K562 (cell line): Measurements from ENCODE around the gene TRANK1. TPM values are rescaled to one million over a fixed set of nuclear protein-coding genes. Genes with fewer than 3 reads are reported as not detected.
A peak's percentile ranks its signal among the peaks of the same experiment; 100 is the strongest.

Experiments
- ATAC-seq: fragments of 200-7000 bp; cut with Tn5 transposase; 3 replicates; pipeline ENCODE4 v1.9.1; 2020; ENCODE audit warnings: moderate library complexity
- BruUV-seq: library from RNA; stranded (reverse); fragments of 400-500 nt; replicated peaks from 2 replicates; lab custom pipeline; 2021; lab: Mats Ljungman, UMichigan
- CTCF ChIA-PET: fragments of 300-600 bp; formaldehyde crosslinking; extraction: SDS; loops from one replicate; lab custom pipeline; 2021; ENCODE audit warnings: low intra/inter-chr PET ratio; lab: Yijun Ruan, JAX
- POLR2A ChIA-PET: fragments of 300-600, 350-650 bp; sonication (Branson Sonifier 250); formaldehyde crosslinking; extraction: SDS; loops from one replicate; lab custom pipeline; 2021; ENCODE audit warnings: antibody characterized with exemption, inconsistent platforms; lab: Yijun Ruan, JAX
- DNase-seq, 4 experiments: peaks; one replicate each; pipeline versions ENCODE4 v3.0.0 to v3.0.0-alpha.2; 2011 to 2018; ENCODE audit warnings: low spot score in 3 of 4, mixed read lengths in 3 of 4; ENCODE audit errors: extremely low read depth in 1 of 4
- FAIRE-seq: peaks from 2 replicates; lab custom pipeline; 2011; peaks lifted over from hg19 to GRCh38; lab: Jason Lieb, UNC
- H2AFZ ChIP-seq: 2 replicates; pipeline ENCODE4 v1.6.0; 2011; ENCODE audit warnings: low read depth, low read length, control low read depth, inconsistent platforms
- H3K27ac ChIP-seq: fragments of 200-600 bp; 3 replicates; pipeline ENCODE4 v1.8.0; 2011; ENCODE audit warnings: low read depth, mild to moderate bottlenecking, control low read depth, inconsistent platforms, low read length, moderate library complexity, mixed read lengths; ENCODE audit errors: extremely low read depth
- H3K27me3 ChIP-seq, 2 experiments: fragments of 300-600 bp in 1 of 2; 2 replicates in 1 of 2; 3 replicates in 1 of 2; pipeline versions ENCODE4 v1.6.0 to v1.8.0; 2011; ENCODE audit warnings: inconsistent platforms in 2 of 2, low read length in 2 of 2, mild to moderate bottlenecking in 1 of 2, mixed read lengths in 1 of 2, moderate library complexity in 1 of 2; ENCODE audit not compliant: control insufficient read depth in 2 of 2, insufficient read depth in 2 of 2
- H3K36me3 ChIP-seq: fragments of 300-600 bp; 3 replicates; pipeline ENCODE4 v1.8.0; 2011; ENCODE audit warnings: mild to moderate bottlenecking, low read length, inconsistent platforms; ENCODE audit not compliant: control insufficient read depth, insufficient read depth
- H3K4me1 ChIP-seq, 2 experiments: fragments of 200-600 bp in 1 of 2; replicated peaks in 1 of 2; 2 replicates in 1 of 2; 3 replicates in 1 of 2; pipeline versions ENCODE4 v1.5.1 to v1.8.0; 2011; ENCODE audit warnings: inconsistent platforms in 2 of 2, low read length in 2 of 2, mild to moderate bottlenecking in 1 of 2, mixed read lengths in 1 of 2, moderate library complexity in 1 of 2; ENCODE audit not compliant: control insufficient read depth in 2 of 2, insufficient read depth in 2 of 2
- H3K4me2 ChIP-seq: 2 replicates; pipeline ENCODE4 v1.6.1; 2011; ENCODE audit warnings: low read length, control low read depth, inconsistent platforms, mixed read lengths; ENCODE audit not compliant: insufficient read depth
- H3K4me3 ChIP-seq: fragments of 200-600 bp; sonication (generic), shearing (Covaris generic); 2 replicates; pipeline ENCODE4 v1.5.1; 2016; ENCODE audit warnings: control low read depth, inconsistent platforms
- H3K79me2 ChIP-seq: fragments of 200-600 bp; 3 replicates; pipeline ENCODE4 v1.8.0; 2011; ENCODE audit warnings: low read length, inconsistent platforms; ENCODE audit not compliant: control insufficient read depth, insufficient read depth
- H3K9ac ChIP-seq, 2 experiments: 2 replicates each; pipeline versions ENCODE4 v1.6.0 to v1.6.1; 2011; ENCODE audit warnings: low read depth in 2 of 2, low read length in 2 of 2, control low read depth in 1 of 2, inconsistent platforms in 1 of 2, mild to moderate bottlenecking in 1 of 2, mixed read lengths in 1 of 2; ENCODE audit not compliant: insufficient read depth in 1 of 2
- H3K9me1 ChIP-seq: one replicate; pipeline ENCODE4 v1.6.0; 2011; ENCODE audit warnings: inconsistent platforms, mild to moderate bottlenecking, low read length, moderate library complexity; ENCODE audit not compliant: control insufficient read depth, insufficient read depth
- H3K9me3 ChIP-seq: replicated peaks from 2 replicates; pipeline ENCODE4 v1.5.1; 2011; ENCODE audit warnings: low read depth, low read length, inconsistent platforms; ENCODE audit not compliant: control insufficient read depth, insufficient read depth
- H4K20me1 ChIP-seq: replicated peaks from 2 replicates; pipeline ENCODE4 v1.6.1; 2011; ENCODE audit warnings: low read length, inconsistent platforms, mixed read lengths; ENCODE audit not compliant: control insufficient read depth, insufficient read depth
- BMI1 ChIP-seq: fragments of 150-350 bp; IDR thresholded peaks from 2 replicates; pipeline ENCODE4 v1.6.1; 2014; ENCODE audit warnings: low read length
- CCNT2 ChIP-seq: IDR thresholded peaks from 2 replicates; pipeline ENCODE4 v1.6.1; 2011; ENCODE audit warnings: borderline replicate concordance, low read depth, mild to moderate bottlenecking, moderate library complexity, mixed read lengths, low read length; ENCODE audit not compliant: insufficient read length; ENCODE audit errors: extremely low read depth
- DMBX1 ChIP-seq: fragments of 250-450 bp; sonication (Bioruptor Pico); IDR thresholded peaks from 2 replicates; pipeline ENCODE4 v1.8.0; 2022; ENCODE audit warnings: inconsistent platforms, mild to moderate bottlenecking, moderate library complexity, borderline replicate concordance
- FOXK2 ChIP-seq, 2 experiments: fragments of 450-650 bp; IDR thresholded peaks in 1 of 2; conservative IDR thresholded peaks in 1 of 2; 2 replicates each; pipeline ENCODE4 v1.6.1; 2016; ENCODE audit warnings: low read depth in 2 of 2, mild to moderate bottlenecking in 1 of 2
- KLF16 ChIP-seq: IDR thresholded peaks from 2 replicates; pipeline ENCODE4 v1.6.1; 2016; ENCODE audit warnings: antibody characterized with exemption
- NBN ChIP-seq: fragments of 450-650 bp; IDR thresholded peaks from 2 replicates; pipeline ENCODE4 v1.6.1; 2016; ENCODE audit warnings: low read depth, mild to moderate bottlenecking
- PTTG1 ChIP-seq: fragments of 450-650 bp; IDR thresholded peaks from 2 replicates; pipeline ENCODE4 v1.6.1; 2016; ENCODE audit warnings: low read depth, mild to moderate bottlenecking, missing genetic modification characterization, missing compliant biosample characterization
- SMARCA5 ChIP-seq: fragments of 450-650 bp; IDR thresholded peaks from 2 replicates; pipeline ENCODE4 v1.6.1; 2016
- ZNF24 ChIP-seq: fragments of 450-650 bp; IDR thresholded peaks from 2 replicates; pipeline ENCODE4 v1.6.1; 2016
- WGBS: fragments of 100-300 bp; shearing (Covaris generic); methylation state at CpG from one replicate; pipeline ENCODE4 v1.1.6; 2016; ENCODE audit warnings: low coverage, mixed read lengths; ENCODE audit not compliant: insufficient coverage; ENCODE audit errors: missing lambda C conversion rate; 5-methylcytosine and 5-hydroxymethylcytosine counted together
- in situ Hi-C: fragments of 300-500 bp; cut with MboI; formaldehyde crosslinking; loops from 4 replicates; pipeline ENCODE4 v1.15.0; 2018; ENCODE audit warnings: inconsistent platforms, mixed read lengths
- intact Hi-C: fragments of 100-400 bp; cut with micrococcal nuclease; formaldehyde crosslinking; loops from 2 replicates; pipeline ENCODE4 v1.14.2; 2022
- polyA plus RNA-seq, 8 experiments: library from polyadenylated mRNA; depleted of rRNA in 4 of 8; stranded (reverse) in 5 of 8; unstranded in 3 of 8; fragments of >200 nt; fragmentation: Nextera tagmentation in 2 of 8; fragmentation: Illumina TruSeq in 1 of 8; extraction: Ambion mirVana in 2 of 8; extraction: Trizol in 1 of 8; gene quantifications; 2 replicates each; pipeline versions ENCODE4 v1.2.1 to v1.2.3, GENCODE V29; 2011 to 2014; ENCODE audit warnings: inconsistent platforms in 1 of 8, missing spikeins in 1 of 8
- total RNA-seq, 7 experiments: library from RNA; depleted of rRNA in 6 of 7; stranded (reverse); fragments of >200 nt in 6 of 7; fragmentation: Illumina TruSeq in 2 of 7; extraction: Trizol in 2 of 7; gene quantifications; 2 replicates each; pipeline versions ENCODE4 v1.2.1 to v1.2.3, GENCODE V29; 2011 to 2021; ENCODE audit warnings: low replicate concordance in 1 of 7
- TF ChIP-seq, protein P1 (sequence below): fragments of 250-450 bp; sonication (Bioruptor Pico); IDR thresholded peaks from 2 replicates; pipeline ENCODE4 v1.8.0; 2021; ENCODE audit warnings: borderline replicate concordance, mild to moderate bottlenecking, moderate library complexity; ENCODE audit not compliant: poor library complexity, severe bottlenecking
- TF ChIP-seq, protein P2 (sequence below): fragments of 450-650 bp; IDR thresholded peaks from 2 replicates; pipeline ENCODE4 v1.6.1; 2018; ENCODE audit warnings: mild to moderate bottlenecking, low read depth; ENCODE audit not compliant: partially characterized antibody
- TF ChIP-seq, protein P3 (sequence below): IDR thresholded peaks from 2 replicates; pipeline ENCODE4 v1.6.1; 2016; ENCODE audit warnings: missing genetic modification characterization, missing compliant biosample characterization
- TF ChIP-seq, protein P4 (sequence below), 2 experiments: IDR thresholded peaks in 1 of 2; conservative IDR thresholded peaks in 1 of 2; 2 replicates each; pipeline ENCODE4 v1.6.1; 2016; ENCODE audit warnings: low read depth in 2 of 2, mild to moderate bottlenecking in 1 of 2, missing compliant biosample characterization in 1 of 2, missing genetic modification characterization in 1 of 2, moderate library complexity in 1 of 2

TRANK1 gene
- total and polyA plus RNA-seq, 9 of the 15 experiments (the other 6 are each of a cell fraction or from before 2014, with no cell fraction given) = 0.41 to 5.3 (median 2.1) TPM

DNA sequence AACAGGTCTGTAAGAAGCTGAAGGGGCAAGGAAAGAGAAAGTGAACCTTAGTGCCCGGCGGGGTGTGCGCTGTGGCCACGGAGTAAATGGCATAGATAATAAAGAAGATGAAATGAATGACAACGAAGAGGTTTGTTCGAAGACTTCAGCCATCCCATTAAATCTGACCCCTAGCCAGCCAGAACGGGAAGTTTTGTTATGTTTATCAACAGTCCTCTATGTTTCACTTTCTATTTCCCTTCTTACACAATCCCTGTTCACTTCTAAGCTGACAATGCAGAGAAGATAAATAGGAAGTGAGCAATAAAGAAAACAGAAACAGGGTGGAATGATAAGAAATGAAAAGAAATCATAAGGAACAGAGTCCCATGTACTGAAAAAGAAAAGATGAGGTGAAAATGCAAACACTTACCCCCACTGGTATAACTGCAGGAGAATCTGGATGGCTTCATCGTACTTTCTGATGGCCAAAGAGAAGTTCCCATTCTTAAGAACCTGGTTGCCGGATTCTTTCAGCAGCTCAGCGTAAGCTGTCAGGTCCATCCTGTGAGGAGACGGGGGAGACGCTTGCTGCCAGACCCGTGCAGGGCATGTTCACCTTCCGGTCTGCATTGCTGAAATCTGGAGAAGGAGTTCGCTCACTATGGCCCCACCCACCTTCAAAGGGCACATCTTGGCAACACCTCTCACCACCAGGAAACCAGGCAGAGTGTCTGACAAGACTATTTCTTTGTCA is 36.8 kb downstream of the TRANK1 start:
- no peaks in the 10 kb centered on the region for H3K27me3 ChIP-seq
- no peaks in the 10 kb centered on the region for H3K36me3 ChIP-seq
- peak overlapping the region; percentile 38; the same call in 2 of the 3 replicates for H3K27ac ChIP-seq
- no peaks in the 10 kb centered on the region for H4K20me1 ChIP-seq
- ChIA-PET CTCF (interaction anchor here (0.6 to 0.9 kb wide), 3 partner anchors 35 to 52 kb away, joined by 3 to 4 read pairs (median 3); no protein-coding TSS in a partner anchor), POLR2A (interaction anchor here (0.6 to 1.9 kb wide), 6 partner anchors 14 to 1397 kb away, joined by 3 to 10 read pairs (median 4); partner anchors contain the start of genes EPM2AIP1 and MLH1)
- no peaks in the 10 kb centered on the region for H3K79me2 ChIP-seq
- H3K9me3 ChIP-seq = no peaks in the 10 kb centered on the region
- peak; percentile 23 for FAIRE-seq
- ATAC-seq = peak; percentile 60
- no peaks in the 10 kb centered on the region for H3K9me1 ChIP-seq
- in situ Hi-C loops = no loop called here
- peak overlapping the region; percentile 27 for H3K4me3 ChIP-seq
- peak overlapping the region; percentile 57 to 88 for H3K9ac ChIP-seq
- H2AFZ ChIP-seq = peak overlapping the region; percentile 91
- BruUV-seq = TSS peak; percentile 60
- WGBS = 11% methylated on average over 15 of the region's 15 CpGs
- peak overlapping the region; percentile 85 for H3K4me2 ChIP-seq
- H3K4me1 ChIP-seq = peaks cover 30 to 40% of the 10 kb centered on the region in 2 experiments
- intact Hi-C loops = loop anchor here (1.0 kb wide), 1 partner anchor 50 kb away; no protein-coding TSS in a partner anchor
- peak in 3 of 4 experiments; percentile 32 to 54 (median 49) for DNase-seq
- no peak for TF ChIP-seq KLF16
- 0 out of 2 replicates have a peak, but pooled peaks have one; percentile 30 for TF ChIP-seq PTTG1 (tag)
- TF ChIP-seq DMBX1 = 0 out of 2 replicates have a peak, but pooled peaks have one; percentile 47
- TF ChIP-seq ZNF24 = peak; percentile 71; the same call in 1 of the 2 replicates
- peak; percentile 97 to 99 for TF ChIP-seq FOXK2 (conservative IDR thresholded peaks at IDR 0.05 in 1 of 2, IDR thresholded peaks at IDR 0.05 in 1 of 2; ENCODE audit: low read depth in 2 of 2)
- TF ChIP-seq, protein P1, sequence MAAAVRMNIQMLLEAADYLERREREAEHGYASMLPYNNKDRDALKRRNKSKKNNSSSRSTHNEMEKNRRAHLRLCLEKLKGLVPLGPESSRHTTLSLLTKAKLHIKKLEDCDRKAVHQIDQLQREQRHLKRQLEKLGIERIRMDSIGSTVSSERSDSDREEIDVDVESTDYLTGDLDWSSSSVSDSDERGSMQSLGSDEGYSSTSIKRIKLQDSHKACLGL = no peak
- TF ChIP-seq SMARCA5 = no peak; the same call in 1 of the 2 replicates
- peak; percentile 83; the same call in 1 of the 2 replicates for TF ChIP-seq NBN
- TF ChIP-seq, protein P2, sequence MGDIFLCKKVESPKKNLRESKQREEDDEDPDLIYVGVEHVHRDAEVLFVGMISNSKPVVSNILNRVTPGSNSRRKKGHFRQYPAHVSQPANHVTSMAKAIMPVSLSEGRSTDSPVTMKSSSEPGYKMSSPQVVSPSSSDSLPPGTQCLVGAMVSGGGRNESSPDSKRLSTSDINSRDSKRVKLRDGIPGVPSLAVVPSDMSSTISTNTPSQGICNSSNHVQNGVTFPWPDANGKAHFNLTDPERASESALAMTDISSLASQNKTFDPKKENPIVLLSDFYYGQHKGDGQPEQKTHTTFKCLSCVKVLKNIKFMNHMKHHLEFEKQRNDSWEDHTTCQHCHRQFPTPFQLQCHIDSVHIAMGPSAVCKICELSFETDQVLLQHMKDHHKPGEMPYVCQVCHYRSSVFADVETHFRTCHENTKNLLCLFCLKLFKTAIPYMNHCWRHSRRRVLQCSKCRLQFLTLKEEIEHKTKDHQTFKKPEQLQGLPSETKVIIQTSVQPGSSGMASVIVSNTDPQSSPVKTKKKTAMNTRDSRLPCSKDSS = no peak
- no peak for TF ChIP-seq BMI1
- TF ChIP-seq, protein P3, sequence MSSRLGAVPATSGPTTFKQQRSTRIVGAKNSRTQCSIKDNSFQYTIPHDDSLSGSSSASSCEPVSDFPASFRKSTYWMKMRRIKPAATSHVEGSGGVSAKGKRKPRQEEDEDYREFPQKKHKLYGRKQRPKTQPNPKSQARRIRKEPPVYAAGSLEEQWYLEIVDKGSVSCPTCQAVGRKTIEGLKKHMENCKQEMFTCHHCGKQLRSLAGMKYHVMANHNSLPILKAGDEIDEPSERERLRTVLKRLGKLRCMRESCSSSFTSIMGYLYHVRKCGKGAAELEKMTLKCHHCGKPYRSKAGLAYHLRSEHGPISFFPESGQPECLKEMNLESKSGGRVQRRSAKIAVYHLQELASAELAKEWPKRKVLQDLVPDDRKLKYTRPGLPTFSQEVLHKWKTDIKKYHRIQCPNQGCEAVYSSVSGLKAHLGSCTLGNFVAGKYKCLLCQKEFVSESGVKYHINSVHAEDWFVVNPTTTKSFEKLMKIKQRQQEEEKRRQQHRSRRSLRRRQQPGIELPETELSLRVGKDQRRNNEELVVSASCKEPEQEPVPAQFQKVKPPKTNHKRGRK (tag) = 0 out of 2 replicates have a peak, but pooled peaks have one; percentile 18
- TF ChIP-seq, protein P4, sequence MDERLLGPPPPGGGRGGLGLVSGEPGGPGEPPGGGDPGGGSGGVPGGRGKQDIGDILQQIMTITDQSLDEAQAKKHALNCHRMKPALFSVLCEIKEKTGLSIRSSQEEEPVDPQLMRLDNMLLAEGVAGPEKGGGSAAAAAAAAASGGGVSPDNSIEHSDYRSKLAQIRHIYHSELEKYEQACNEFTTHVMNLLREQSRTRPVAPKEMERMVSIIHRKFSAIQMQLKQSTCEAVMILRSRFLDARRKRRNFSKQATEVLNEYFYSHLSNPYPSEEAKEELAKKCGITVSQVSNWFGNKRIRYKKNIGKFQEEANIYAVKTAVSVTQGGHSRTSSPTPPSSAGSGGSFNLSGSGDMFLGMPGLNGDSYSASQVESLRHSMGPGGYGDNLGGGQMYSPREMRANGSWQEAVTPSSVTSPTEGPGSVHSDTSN (CRISPR knock-in tag; IDR thresholded peaks at IDR 0.05; ENCODE audit: low read depth) = no peak
- TF ChIP-seq, protein P4 (tag; conservative IDR thresholded peaks at IDR 0.05; ENCODE audit: low read depth) = peak; percentile 79
- peak; percentile 50 for TF ChIP-seq CCNT2
